ENCODE data around the gene CDON. TPM values are rescaled to one million over a fixed set of nuclear protein-coding genes. Genes with fewer than 3 reads are reported as not detected.
"Not testable (repeated sequence)": the region's sequence is repeated elsewhere in the genome, so short reads cannot be mapped to it uniquely, and the experiment has no call there.

The CDON gene
- polyA plus RNA-seq, 2 of the 4 experiments (the other 2 are of a cell fraction), result 1.7 to 5.6 TPM

GRCh38 chr11:126029805-126030204, 32.9 kb downstream of the CDON start:
- WGBS (ENCODE audit: missing lambda C conversion rate), result 93% methylated on average over 2 of the region's 2 CpGs
- POLR2A ChIA-PET, result no interaction called here

GRCh38 chr11:126029237-126029636, 33.4 kb downstream of the CDON start:
- FAIRE-seq (no peak), ATAC-seq (no peak), DNase-seq (ENCODE audit: low read depth in 1 of 2, low spot score in 1 of 2) (no peak)
- H3K9me3 ChIP-seq, result no peaks in the 10 kb centered on the region
- no peak overlapping the region for H3K4me2 ChIP-seq
- CTCF ChIA-PET, result no interaction called here
- peaks cover 7% of the 10 kb centered on the region; the same call in 2 of the 3 replicates for H3K4me1 ChIP-seq
- POLR2A ChIA-PET, result no interaction called here
- TF ChIP-seq SREBF2 (IDR thresholded peaks at IDR 0.05) (no peak), HOXB5 (CRISPR knock-in tag; IDR thresholded peaks at IDR 0.05) (no peak), POLR2A (IDR thresholded peaks at IDR 0.05; ENCODE audit: low read length) (no peak), ELK1 (IDR thresholded peaks at IDR 0.05; ENCODE audit: low read depth, low read length) (no peak), REST (IDR thresholded peaks at IDR 0.05) (no peak), ZC3H11A (IDR thresholded peaks at IDR 0.05) (no peak), MAZ (IDR thresholded peaks at IDR 0.05; ENCODE audit: borderline replicate concordance, low read depth, low read length) (no peak)
- TF ChIP-seq, protein P1, sequence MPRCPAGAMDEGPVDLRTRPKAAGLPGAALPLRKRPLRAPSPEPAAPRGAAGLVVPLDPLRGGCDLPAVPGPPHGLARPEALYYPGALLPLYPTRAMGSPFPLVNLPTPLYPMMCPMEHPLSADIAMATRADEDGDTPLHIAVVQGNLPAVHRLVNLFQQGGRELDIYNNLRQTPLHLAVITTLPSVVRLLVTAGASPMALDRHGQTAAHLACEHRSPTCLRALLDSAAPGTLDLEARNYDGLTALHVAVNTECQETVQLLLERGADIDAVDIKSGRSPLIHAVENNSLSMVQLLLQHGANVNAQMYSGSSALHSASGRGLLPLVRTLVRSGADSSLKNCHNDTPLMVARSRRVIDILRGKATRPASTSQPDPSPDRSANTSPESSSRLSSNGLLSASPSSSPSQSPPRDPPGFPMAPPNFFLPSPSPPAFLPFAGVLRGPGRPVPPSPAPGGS (IDR thresholded peaks at IDR 0.05), result no peak
- WGBS (ENCODE audit: missing lambda C conversion rate), result 75% methylated on average over 4 of the region's 4 CpGs
- no peak overlapping the region for H3K27ac ChIP-seq
- H3K4me3 ChIP-seq, result no peak overlapping the region

More at GRCh38 chr11:126029805-126030204, 32.9 kb downstream of the CDON start:
- no peak for DNase-seq (ENCODE audit: low read depth in 1 of 2, low spot score in 1 of 2)
- TF ChIP-seq NPAS2 (CRISPR knock-in tag; IDR thresholded peaks at IDR 0.05; ENCODE audit: borderline replicate concordance) (no peak), HDAC2 (IDR thresholded peaks at IDR 0.05) (no peak)
- TF ChIP-seq, protein P2, sequence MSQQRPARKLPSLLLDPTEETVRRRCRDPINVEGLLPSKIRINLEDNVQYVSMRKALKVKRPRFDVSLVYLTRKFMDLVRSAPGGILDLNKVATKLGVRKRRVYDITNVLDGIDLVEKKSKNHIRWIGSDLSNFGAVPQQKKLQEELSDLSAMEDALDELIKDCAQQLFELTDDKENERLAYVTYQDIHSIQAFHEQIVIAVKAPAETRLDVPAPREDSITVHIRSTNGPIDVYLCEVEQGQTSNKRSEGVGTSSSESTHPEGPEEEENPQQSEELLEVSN (IDR thresholded peaks at IDR 0.05; ENCODE audit: borderline replicate concordance, low read depth), result no peak
- no peak for FAIRE-seq
- CTCF ChIA-PET, result no interaction called here
- Histone ChIP-seq H3K4me3 (no peak overlapping the region), H3K4me2 (no peak overlapping the region), H3K27ac (no peak overlapping the region), H3K4me1 (peaks cover 7% of the 10 kb centered on the region; the same call in 2 of the 3 replicates), H3K9me3 (no peaks in the 10 kb centered on the region)
- ATAC-seq, result no peak

DNA sequence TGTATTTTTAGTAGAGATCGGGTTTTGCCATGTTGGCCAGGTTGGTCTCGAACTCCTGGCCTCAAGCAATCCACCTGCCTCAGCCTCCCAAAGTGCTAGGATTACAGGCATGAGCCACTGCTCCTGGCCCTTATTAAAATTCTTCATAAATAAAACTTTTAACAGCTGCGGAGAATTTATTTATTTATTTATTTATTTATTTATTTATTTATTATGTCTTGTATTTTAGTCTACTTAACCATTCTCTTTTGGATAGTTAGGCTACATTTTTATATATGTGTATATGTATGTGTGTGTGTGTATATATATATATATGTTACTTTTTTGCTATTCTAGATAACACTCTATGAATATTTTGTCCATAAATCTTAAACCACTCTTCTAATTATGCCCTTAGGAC, 34.1 kb downstream of the CDON start:
- H3K4me1 ChIP-seq; CTCF ChIA-PET; ATAC-seq; H3K9me3 ChIP-seq; H3K4me2 ChIP-seq; DNase-seq (ENCODE audit: low read depth in 1 of 2, low spot score in 1 of 2); H3K4me3 ChIP-seq; H3K27ac ChIP-seq; FAIRE-seq; POLR2A ChIA-PET: not testable (repeated sequence)
- WGBS (ENCODE audit: missing lambda C conversion rate), result 97% methylated on average over 3 of the region's 3 CpGs

GRCh38 chr11:126026579-126026978, 36.1 kb downstream of the CDON start:
- FAIRE-seq (no peak), ATAC-seq (no peak), DNase-seq (ENCODE audit: low read depth in 1 of 2, low spot score in 1 of 2) (no peak)
- Histone ChIP-seq H3K27ac (no peak overlapping the region), H3K4me3 (no peak overlapping the region), H3K4me1 (peaks cover 7% of the 10 kb centered on the region; the same call in 2 of the 3 replicates), H3K4me2 (peak overlapping the region; percentile 34; the same call in 1 of the 3 replicates), H3K9me3 (no peaks in the 10 kb centered on the region)
- CTCF ChIA-PET, result interaction anchor here (0.8 kb wide), 1 partner anchor 12 kb away, joined by 3 read pairs; no protein-coding TSS in a partner anchor
- TF ChIP-seq ZC3H11A (IDR thresholded peaks at IDR 0.05), result no peak
- no peak for TF ChIP-seq MAZ (IDR thresholded peaks at IDR 0.05; ENCODE audit: borderline replicate concordance, low read depth, low read length)
- TF ChIP-seq, protein P1 (IDR thresholded peaks at IDR 0.05), result no peak
- TF ChIP-seq HEYL (CRISPR knock-in tag; IDR thresholded peaks at IDR 0.05), result no peak
- TF ChIP-seq HOXA7 (CRISPR knock-in tag; IDR thresholded peaks at IDR 0.05), result no peak
- no peak for TF ChIP-seq NFE2L2 (conservative IDR thresholded peaks at IDR 0.05; ENCODE audit: low read length)
- TF ChIP-seq RNF2 (IDR thresholded peaks at IDR 0.05; ENCODE audit: borderline replicate concordance, low read depth), result no peak
- no peak for TF ChIP-seq TP53 (CRISPR knock-in tag; IDR thresholded peaks at IDR 0.05)
- POLR2A ChIA-PET, result no interaction called here
- 13% methylated on average over 2 of the region's 2 CpGs for WGBS (ENCODE audit: missing lambda C conversion rate)
